ENCODE data around the gene PRKN.

Gene PRKN

GRCh38 chr6:162078126-162078525, 649.4 kb downstream of the PRKN start:
- no peak overlapping the region for H3K27ac ChIP-seq
- DNase-seq = no peak
- no peaks in the 10 kb centered on the region for H3K27me3 ChIP-seq (ENCODE audit: insufficient read depth, low read depth, severe bottlenecking)
- no peaks in the 10 kb centered on the region for H3K36me3 ChIP-seq
- TF ChIP-seq CTCF (IDR thresholded peaks at IDR 0.05; ENCODE audit: low read depth, low read length) = no peak
- no peak overlapping the region for H3K4me3 ChIP-seq (ENCODE audit: low read depth, low read length)
- no peaks in the 10 kb centered on the region for H3K9me3 ChIP-seq (ENCODE audit: severe bottlenecking)

GRCh38 chr6:162076816-162077215, 650.8 kb downstream of the PRKN start:
- DNase-seq = no peak
- TF ChIP-seq CTCF (IDR thresholded peaks at IDR 0.05; ENCODE audit: low read depth, low read length) = no peak
- Histone ChIP-seq H3K9me3 (ENCODE audit: severe bottlenecking) (no peaks in the 10 kb centered on the region), H3K4me3 (ENCODE audit: low read depth, low read length) (no peak overlapping the region), H3K27ac (no peak overlapping the region), H3K36me3 (no peaks in the 10 kb centered on the region), H3K27me3 (ENCODE audit: insufficient read depth, low read depth, severe bottlenecking) (no peaks in the 10 kb centered on the region)

- H3K27ac ChIP-seq = no peak overlapping the region
- H3K4me3 ChIP-seq (ENCODE audit: low read depth, low read length) = no peak overlapping the region
- no peak for TF ChIP-seq CTCF (IDR thresholded peaks at IDR 0.05; ENCODE audit: low read depth, low read length)
These were observed 652.8 kb downstream of the PRKN start for GRCh38 chr6:162074641-162075275.

DNA sequence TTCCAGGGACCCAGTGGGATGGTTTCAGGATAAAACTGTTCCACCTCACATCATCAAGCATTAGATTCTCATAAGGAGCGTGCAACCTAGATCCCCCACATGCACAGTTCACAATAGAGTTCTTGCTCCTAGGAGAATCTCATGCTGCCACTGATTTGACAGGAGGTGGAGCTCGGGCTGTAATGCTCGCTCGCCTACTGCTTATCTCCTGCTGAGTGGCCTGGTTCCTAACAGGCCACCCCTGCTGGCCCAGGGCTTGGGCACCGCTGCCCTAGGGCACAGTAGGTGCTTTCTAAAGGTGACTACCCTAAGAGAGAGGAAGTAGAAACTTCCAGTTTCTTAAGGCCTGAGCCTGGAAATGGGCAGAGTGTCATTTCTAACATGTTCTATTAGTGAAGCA, 656.9 kb downstream of the PRKN start:
- no peak for TF ChIP-seq CTCF (IDR thresholded peaks at IDR 0.05; ENCODE audit: low read depth, low read length)
- no peaks in the 10 kb centered on the region for H3K36me3 ChIP-seq

More at GRCh38 chr6:162074641-162075275, 652.8 kb downstream of the PRKN start:
- Histone ChIP-seq H3K27me3 (ENCODE audit: insufficient read depth, low read depth, severe bottlenecking) (no peaks in the 10 kb centered on the region), H3K9me3 (ENCODE audit: severe bottlenecking) (no peaks in the 10 kb centered on the region), H3K36me3 (no peaks in the 10 kb centered on the region)
- DNase-seq = no peak

GRCh38 chr6:162069995-162070394, 657.6 kb downstream of the PRKN start:
- Histone ChIP-seq H3K27ac (no peak overlapping the region), H3K9me3 (ENCODE audit: severe bottlenecking) (no peaks in the 10 kb centered on the region), H3K36me3 (no peaks in the 10 kb centered on the region), H3K27me3 (ENCODE audit: insufficient read depth, low read depth, severe bottlenecking) (no peaks in the 10 kb centered on the region), H3K4me3 (ENCODE audit: low read depth, low read length) (no peak overlapping the region)
- DNase-seq = no peak
- no peak for TF ChIP-seq CTCF (IDR thresholded peaks at IDR 0.05; ENCODE audit: low read depth, low read length)

More for the DNA sequence above, 656.9 kb downstream of the PRKN start:
- Histone ChIP-seq H3K9me3 (ENCODE audit: severe bottlenecking) (no peaks in the 10 kb centered on the region), H3K27me3 (ENCODE audit: insufficient read depth, low read depth, severe bottlenecking) (no peaks in the 10 kb centered on the region), H3K27ac (no peak overlapping the region), H3K4me3 (ENCODE audit: low read depth, low read length) (no peak overlapping the region)
- no peak for DNase-seq

GRCh38 chr6:162068340-162068739, 659.2 kb downstream of the PRKN start:
- Histone ChIP-seq H3K36me3 (no peaks in the 10 kb centered on the region), H3K27ac (no peak overlapping the region), H3K4me3 (ENCODE audit: low read depth, low read length) (no peak overlapping the region), H3K9me3 (ENCODE audit: severe bottlenecking) (no peaks in the 10 kb centered on the region), H3K27me3 (ENCODE audit: insufficient read depth, low read depth, severe bottlenecking) (no peaks in the 10 kb centered on the region)
- DNase-seq = peak; percentile 9
- no peak for TF ChIP-seq CTCF (IDR thresholded peaks at IDR 0.05; ENCODE audit: low read depth, low read length)
